ENCODE data around the gene CA10.

Gene CA10

GRCh38 chr17:51813140-51813783 is 345.3 kb downstream of the CA10 start:
- no peak for DNase-seq

- DNase-seq: no peak
Observed at GRCh38 chr17:51807460-51807859, 351.1 kb downstream of the CA10 start.

- no peak for DNase-seq
Observed at GRCh38 chr17:51805765-51806164, 352.7 kb downstream of the CA10 start.

GRCh38 chr17:51805185-51805584 is 353.3 kb downstream of the CA10 start:
- DNase-seq: no peak

- no peak for DNase-seq
Observed at GRCh38 chr17:51803161-51803560, 355.4 kb downstream of the CA10 start.

- no peak for DNase-seq
Observed at GRCh38 chr17:51802544-51802943, 356.0 kb downstream of the CA10 start.

GRCh38 chr17:51801626-51802025 is 356.9 kb downstream of the CA10 start:
- no peak for DNase-seq

GRCh38 chr17:51799981-51800380 is 358.5 kb downstream of the CA10 start:
- no peak for DNase-seq

GRCh38 chr17:51799240-51799639 is 359.3 kb downstream of the CA10 start:
- DNase-seq: no peak

GRCh38 chr17:51797150-51797549 is 361.4 kb downstream of the CA10 start:
- no peak for DNase-seq

- no peak for DNase-seq
Observed at GRCh38 chr17:51796026-51796425, 362.5 kb downstream of the CA10 start.

GRCh38 chr17:51795401-51795800 is 363.1 kb downstream of the CA10 start:
- DNase-seq: no peak

- no peak for DNase-seq
Observed at GRCh38 chr17:51794466-51794865, 364.0 kb downstream of the CA10 start.

- DNase-seq: no peak
Observed at GRCh38 chr17:51793686-51794085, 364.8 kb downstream of the CA10 start.

- DNase-seq: no peak
Observed at GRCh38 chr17:51778842-51779241, 379.7 kb downstream of the CA10 start.

- no peak for DNase-seq
Observed at GRCh38 chr17:51770027-51770759, 388.3 kb downstream of the CA10 start.

GRCh38 chr17:51769231-51769630 is 389.3 kb downstream of the CA10 start:
- DNase-seq: no peak

GRCh38 chr17:51768706-51769105 is 389.8 kb downstream of the CA10 start:
- DNase-seq: no peak

- DNase-seq: no peak
Observed at GRCh38 chr17:51767287-51767686, 391.2 kb downstream of the CA10 start.

- DNase-seq: no peak
Observed at GRCh38 chr17:51765282-51766135, 393.0 kb downstream of the CA10 start.

GRCh38 chr17:51764387-51764971 is 394.0 kb downstream of the CA10 start:
- peak; percentile 27 for DNase-seq

GRCh38 chr17:51763058-51763457 is 395.5 kb downstream of the CA10 start:
- no peak for DNase-seq

GRCh38 chr17:51761105-51761504 is 397.4 kb downstream of the CA10 start:
- no peak for DNase-seq
